ENCODE measurements around the gene RSAD2.

GRCh38 chr2:6919901-6920742 lies 42.5 kb downstream of the RSAD2 start:
- TF ChIP-seq FOXP2 (optimal IDR thresholded peaks at IDR 0.05; ENCODE audit: control extremely low read depth, extremely low read length, insufficient read depth) (no peak), POLR2AphosphoS5 (IDR thresholded peaks at IDR 0.05; ENCODE audit: borderline replicate concordance, low read depth, low read length) (no peak), EZH2 (IDR thresholded peaks at IDR 0.05) (no peak)
